HG02852 (cell line): ENCODE data around the gene SLC47A2.
"Not testable (repeated sequence)": the region's sequence is repeated elsewhere in the genome, so short reads cannot be mapped to it uniquely, and the experiment has no call there.

Experiments
- ATAC-seq: cut with Tn5 transposase; IDR thresholded peaks from one replicate; pipeline ENCODE4 v1.9.1; 2021; ENCODE audit warnings: mild to moderate bottlenecking, moderate library complexity; ENCODE audit not compliant: unreplicated experiment

The SLC47A2 gene, protein sequence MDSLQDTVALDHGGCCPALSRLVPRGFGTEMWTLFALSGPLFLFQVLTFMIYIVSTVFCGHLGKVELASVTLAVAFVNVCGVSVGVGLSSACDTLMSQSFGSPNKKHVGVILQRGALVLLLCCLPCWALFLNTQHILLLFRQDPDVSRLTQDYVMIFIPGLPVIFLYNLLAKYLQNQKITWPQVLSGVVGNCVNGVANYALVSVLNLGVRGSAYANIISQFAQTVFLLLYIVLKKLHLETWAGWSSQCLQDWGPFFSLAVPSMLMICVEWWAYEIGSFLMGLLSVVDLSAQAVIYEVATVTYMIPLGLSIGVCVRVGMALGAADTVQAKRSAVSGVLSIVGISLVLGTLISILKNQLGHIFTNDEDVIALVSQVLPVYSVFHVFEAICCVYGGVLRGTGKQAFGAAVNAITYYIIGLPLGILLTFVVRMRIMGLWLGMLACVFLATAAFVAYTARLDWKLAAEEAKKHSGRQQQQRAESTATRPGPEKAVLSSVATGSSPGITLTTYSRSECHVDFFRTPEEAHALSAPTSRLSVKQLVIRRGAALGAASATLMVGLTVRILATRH

DNA sequence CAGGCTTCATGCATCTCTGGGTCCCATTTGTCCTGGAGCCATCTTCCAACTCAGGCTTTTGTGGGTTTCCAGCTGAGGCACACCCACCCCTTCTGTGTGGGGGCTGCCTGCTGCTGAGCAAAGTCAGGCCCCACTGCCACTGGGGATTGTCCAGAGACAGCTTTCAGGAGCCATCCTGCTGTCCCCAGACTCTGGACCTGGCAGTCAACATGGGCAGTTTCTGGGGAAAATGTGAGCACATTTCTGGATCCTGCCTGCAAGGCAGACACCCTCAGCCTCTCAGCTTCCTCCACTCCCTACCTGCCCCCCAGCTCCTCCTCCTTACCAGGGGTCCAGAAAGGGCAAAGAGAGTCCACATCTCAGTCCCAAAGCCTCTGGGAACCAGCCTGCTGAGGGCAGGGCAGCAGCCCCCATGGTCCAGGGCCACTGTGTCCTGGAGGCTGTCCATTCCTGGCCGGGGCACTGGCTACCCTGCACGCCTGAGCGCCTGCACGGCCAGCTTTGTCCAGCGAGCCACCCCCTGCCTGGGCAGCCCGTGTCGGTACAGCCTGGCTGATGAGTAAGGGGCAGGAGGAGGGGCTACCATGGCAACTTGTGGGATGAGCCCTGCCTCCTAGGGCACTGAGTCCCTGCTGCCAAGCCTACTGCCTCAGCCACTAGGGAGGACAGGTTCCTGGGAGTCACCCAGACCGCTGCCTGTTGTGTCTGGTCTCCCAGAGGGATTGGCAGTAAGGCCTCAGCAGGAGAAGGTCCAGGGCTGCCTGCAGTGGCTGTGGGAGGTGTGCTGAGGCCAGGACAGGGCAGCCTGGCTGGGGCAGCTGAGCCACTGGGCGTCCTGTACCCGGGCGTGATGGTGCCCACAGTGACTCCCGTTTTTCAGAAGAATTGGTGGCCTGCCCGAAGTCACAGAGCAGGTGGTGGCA is at the start of gene SLC47A2:
Gene SLC47A2, minus strand, starts transcription at position 477 of the 923 bp plus-strand sequence. Its CDS starts 29 bp downstream, at position 448.
- no peak for ATAC-seq

DNA sequence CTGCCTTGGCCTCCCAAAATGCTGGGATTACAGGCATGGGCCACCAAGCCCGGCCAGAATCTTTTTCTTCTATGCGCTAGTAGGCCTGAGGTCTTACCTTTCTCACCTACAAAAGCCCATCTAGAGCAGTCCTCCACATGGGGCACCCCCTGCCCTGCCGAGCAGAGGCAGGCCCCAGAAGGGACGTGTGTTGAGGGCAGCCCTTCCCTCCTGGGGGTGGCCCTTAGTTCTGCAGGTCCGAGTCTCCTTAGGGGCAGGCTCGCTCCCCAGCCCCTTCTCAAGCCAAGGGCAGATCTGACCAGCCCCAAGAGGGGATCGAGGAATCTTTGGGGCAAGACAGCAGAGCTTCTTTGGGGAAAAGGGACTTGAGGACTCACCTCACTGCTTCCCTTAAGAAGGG is 49.6 kb upstream of the SLC47A2 start:
- ATAC-seq, result no peak

DNA sequence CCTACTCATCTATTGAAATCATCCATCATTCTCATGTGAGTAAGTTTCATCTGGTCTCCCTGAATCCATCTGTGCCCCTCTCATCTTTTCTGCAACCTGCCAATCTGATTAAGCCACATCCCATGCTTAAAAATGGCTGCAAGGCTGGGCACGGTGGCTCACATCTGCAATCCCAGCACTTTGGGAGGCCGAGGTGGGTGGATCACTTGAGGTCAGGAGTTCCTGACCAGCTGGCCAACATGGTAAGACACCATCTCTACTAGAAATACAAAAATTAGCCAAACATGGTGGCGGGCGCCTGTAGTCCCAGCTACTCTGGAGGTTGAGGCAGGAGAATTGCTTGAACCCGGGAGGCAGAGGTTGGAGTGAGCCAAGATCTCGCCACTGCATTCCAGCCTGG is 47.6 kb upstream of the SLC47A2 start:
- not testable (repeated sequence) for ATAC-seq

DNA sequence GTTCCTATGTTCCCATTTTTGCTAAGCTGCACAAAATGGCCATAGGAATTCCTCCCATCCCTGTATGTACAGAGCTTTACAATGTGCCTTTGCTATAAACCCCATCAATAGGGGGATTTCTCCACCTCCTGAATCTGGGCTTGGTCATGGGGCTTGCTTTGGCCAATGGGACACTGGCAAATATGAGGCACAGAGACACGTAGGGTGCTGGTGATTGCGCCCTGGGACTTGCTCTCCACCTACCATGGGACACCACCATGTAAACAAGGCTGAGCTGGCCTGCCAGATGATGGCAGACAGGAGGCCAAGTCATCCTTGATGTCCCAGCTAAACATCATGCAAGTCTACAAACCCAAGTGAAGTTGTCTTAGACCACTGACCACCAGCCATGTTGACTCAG is 47.0 kb upstream of the SLC47A2 start:
- ATAC-seq, result no peak

DNA sequence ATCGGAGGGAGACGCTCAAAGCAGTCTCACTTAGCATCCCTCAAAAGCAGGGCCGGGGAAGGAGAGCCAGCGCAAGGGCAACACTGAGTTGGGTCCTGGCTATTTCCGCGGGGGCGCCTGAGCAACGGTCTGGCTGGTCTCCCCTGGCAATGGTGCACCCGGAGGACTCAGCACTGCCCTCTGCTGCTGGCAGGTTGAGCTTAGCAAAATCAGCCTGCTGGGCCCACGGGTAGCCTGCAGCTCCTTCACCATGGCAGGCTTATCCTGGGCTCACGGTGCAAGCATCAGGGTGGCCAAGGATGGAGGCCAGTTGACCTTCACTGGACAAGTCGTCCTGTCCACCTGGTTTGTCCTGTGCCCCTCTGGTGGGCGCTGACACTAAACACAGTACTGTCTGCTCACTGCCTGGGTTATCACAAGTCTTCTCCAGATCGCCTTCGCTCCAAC is 46.2 kb upstream of the SLC47A2 start:
- ATAC-seq, result no peak

DNA sequence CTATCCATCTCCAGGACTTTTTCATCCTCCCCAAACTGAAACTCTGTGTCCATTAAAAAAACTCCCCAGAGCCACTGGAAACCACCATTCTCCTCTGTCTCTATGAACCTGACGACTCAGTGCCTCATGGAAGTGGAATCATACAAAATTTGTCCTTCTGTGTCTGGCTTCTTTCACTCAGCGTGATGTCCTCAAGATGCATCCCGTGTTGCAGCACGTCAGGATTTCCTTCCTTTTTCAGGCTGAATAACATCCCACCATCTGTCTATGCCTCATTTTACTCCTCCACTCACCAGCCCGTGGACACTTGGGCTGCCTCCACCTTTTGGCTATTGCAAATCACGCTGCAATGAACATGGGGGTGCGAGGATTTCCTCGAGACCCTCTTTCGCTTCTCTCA is 44.4 kb upstream of the SLC47A2 start:
- no peak for ATAC-seq

DNA sequence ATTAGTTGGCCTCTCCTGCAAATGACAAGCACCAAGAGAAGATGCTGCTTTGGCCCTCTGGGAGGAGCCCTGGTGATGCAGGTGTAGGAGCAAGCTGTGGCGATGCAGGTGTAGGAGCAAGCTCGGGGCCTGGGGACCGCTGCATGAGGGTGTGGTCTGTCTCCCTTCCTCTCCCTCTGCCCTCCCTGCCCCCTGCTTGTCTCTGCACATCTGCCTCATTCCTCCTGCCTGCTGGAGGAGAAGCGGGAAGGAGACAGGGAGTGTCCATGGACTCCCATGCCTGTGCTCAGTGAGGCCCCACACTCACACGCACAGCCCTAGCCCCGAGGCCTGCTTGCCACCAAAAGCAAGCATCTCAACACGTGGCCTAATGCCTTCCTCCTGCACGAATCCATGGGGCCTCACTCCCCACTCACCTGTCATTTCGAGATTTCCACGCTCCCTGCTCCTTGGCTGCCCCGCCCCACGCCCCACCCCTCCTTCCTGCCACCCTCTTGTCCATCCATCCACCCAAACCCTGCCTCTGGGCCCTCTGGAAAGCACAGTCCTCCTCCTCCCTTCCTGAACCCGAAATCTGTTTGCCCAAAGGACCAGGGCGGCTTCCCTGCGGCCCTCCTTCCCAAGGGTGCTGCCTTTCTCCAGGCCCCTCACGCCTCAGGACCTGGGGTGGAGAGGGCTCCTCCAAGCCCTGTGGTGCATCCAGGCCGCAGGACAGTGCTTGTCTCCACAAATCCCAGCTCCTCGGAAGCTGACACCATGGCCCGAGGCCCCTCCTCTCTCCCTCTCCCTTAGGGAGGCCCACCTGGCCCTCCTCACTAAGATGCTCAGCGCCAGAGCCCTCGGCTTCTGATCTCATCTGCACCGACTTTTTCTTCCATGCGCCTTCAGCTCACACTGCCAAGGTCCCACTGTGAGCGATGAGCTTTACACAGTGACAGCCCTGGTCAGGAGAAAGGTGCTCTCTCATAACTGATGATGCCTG is 43.5 kb upstream of the SLC47A2 start:
- no peak for ATAC-seq

DNA sequence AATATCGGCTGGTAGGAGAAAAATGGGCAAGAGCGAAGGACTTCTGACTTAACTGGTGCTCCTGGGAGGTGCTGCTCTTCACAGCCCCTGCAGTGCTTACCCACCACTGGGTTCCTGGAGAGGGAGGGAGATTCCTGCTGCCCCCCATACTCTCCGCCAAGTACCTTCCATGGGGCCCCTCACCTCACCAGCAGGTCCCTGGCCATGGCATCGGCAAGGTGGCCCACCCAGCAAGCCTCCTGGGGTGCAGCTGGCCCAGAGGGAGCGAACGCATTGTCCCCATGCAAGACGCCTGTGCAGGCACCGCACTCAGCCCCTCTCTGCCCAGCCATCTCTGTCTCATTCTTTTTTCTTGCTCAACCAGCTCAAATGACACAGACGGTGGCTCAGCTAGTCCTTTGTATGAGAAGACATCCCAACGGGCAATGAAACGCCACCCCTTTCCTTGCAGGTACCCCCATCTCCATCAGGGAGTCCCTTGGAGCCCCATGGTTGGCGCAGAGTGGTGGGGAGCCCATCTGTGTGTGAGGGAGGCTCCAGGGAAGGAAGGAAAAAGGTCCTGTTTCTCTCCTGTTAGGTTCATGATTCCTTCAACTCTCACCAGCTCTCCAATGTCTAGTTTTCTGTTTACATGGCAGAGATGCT is 41.3 kb upstream of the SLC47A2 start:
- ATAC-seq, result no peak

DNA sequence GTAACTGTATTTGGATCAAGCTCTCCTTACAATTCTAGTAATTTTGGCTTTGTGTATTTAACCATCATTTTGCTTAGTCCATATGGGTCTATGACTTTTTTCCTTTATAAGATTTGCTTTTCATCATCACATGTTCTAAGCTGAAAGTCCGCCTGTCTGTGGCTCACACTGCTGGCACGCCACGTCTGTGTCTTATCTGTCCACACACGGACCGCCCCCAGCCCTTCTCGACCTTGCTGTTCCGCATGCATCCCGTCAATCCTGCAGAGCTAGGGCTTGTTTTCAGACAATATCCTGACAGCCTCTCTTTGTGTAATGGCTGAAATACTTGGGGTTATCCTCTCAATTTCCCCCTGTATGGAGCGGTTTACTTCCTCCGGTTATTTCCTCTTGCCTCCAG is 40.2 kb upstream of the SLC47A2 start:
- ATAC-seq, result no peak

DNA sequence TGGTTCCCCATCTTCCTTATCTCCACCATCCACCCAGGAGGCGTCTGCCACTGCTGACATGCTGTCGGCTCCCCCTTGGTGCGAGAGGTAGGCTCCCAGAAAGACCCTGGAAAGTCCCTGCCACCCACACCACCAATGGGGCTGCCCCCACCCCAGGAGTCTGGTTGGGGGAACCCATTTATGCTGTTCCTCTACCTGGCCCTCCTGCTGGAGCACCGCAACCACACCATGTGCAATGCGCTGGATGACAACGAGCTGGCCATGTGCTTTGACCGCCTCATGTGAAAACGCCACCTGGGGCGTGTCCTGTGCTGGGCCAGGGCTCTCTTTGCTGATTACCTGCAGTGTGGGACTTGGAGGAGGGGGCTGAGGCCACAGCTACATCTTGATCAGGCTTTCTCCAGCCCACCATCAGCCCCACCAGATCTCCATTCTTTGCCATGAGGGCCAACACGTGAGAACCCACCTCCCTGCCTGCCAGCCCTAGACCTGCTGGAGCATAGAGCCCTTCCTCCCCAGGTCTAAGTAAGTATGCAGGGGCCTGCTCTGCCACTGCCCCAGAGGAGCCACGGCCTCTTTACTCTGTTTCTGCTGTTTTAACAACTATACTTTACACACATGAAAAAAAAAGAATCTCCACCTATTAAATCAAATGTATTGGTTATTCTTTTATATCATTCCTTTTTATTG is 39.6 kb upstream of the SLC47A2 start:
- ATAC-seq, result no peak

DNA sequence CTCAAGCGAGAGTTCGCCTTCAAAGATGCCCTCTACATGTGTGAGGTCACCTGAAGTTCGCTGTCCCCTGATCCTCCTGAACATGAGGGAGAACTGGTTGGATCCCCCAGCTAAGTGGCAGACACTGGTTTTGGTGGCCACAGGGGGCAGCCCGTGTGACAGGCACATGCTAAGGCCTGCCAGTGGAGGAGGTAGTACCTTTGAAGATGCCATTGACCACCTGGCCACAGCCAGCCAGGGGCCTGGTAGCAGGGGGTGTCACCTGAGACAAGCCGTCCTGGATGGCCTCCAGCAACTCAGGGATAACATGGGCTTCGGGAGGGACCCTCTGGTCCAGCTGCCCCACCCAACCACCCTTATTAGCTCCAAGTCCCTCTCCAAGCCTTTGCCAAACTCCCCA is 39.0 kb upstream of the SLC47A2 start:
- no peak for ATAC-seq

DNA sequence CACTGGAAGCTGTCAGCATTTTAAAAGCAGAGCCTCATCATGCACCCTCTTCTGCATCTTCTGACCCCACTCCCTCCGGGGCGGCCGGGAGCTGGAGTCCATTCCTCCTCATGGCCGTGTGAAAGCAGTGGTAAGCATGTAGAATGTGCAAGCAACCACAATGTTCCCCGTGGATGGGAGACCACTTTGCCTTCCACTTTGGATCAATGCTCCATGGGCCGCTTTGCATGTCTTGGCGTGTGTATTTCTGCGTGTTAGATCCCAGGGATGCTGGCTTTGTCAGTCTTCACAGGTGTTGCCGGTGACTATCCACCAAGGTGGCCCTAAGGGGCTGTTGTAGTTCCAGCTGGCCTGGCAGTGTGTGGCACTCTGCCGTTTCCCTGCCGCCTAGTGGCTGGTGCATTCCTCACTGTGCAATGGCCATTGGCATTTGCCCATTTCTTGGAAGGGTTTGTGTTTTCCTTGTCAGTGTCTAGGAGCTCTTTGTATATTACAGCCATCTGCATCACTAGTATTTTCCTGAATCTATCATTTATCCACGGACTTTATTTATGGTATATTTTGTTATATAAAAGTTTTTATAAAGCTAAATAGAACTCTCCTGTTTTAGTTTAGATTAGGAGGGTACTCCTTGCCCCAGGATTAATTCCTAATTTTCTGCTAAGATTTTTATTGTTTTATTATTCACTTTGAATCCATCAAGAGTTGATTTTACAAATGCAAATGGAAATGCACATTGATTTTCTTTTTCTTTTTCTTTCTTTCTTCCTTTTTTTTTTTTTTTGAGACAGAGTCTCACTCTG is 37.5 kb upstream of the SLC47A2 start:
- no peak for ATAC-seq

DNA sequence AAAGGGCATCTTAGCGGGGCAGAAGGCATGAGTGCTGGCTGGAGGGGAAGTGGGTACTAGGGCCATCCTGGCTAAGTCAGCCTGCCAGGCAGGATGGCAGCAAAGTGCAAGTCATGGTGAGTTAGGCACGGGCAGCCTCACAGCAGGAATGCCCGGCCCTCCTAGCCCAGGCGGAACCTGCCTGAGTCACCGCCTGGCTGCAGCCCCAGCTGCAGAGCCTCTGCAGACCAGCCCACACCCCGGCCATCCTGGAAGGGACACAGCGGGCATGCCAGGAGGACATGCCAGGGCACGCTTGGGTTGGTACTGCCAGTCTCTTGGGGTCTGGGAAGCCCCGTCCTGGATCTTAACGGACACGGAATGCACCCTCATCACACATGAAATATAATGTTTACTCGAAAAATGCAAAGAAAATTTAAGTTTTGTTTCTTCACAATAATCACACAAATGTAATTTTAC is 36.7 kb upstream of the SLC47A2 start:
- no peak for ATAC-seq

DNA sequence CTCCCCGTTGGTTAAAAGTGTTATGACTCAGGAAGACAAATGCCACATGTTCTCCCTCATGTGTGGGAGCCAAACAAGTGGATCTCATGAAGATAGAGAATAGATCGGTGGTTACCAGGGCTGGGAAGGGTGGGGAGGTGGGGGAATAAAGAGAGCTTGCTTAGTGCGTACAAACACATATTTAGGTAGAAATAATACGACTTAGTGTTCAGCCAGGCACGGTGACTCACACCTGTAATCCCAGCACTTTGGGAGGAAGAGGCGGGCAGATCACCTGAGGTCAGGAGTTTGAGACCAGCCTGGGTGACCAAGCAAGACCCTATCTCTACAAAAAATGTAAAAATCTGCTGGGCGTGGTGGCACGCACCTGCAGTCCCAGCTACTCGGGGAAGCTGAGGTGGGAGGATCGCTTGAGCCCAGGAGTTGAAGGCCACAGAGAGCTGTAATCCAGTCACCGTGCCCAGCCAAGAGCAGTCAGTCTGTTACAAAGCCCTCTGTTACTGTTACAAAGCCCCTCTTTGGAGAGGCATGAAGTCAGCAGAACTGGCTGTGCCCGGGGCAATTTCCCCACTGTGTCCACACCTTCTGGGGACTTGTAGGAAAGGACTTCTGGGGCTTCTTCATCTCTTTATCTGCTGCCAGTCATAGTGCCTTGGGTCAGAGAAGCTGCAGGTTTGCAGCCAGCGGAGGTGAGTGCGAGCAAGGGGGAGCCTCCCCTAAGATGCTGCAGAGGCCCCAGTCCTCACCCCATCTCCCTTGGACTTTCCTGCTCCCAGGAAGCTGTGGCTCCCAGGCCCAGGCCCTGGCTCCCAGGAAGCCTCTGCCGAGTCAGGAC is 36.0 kb upstream of the SLC47A2 start:
- ATAC-seq, result no peak

DNA sequence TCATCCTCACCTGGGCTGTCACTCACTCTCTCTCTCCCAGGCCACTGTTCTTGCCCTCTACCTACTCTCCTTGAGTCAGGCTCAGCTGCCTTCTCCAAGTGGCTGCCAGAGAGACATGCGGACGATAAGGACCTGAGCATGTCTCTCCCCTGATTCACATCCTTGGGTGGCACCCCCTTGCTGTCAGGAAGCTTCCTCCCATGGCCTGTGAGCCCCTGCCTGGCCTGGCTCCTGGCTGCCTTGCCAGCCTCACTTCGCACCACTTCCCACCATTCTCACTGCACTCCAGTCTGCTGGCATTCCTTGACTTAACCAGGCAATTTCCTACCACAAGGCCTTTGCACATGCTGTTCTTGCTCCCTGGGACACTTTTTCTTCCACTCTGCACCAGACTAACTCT is 34.5 kb upstream of the SLC47A2 start:
- no peak for ATAC-seq

DNA sequence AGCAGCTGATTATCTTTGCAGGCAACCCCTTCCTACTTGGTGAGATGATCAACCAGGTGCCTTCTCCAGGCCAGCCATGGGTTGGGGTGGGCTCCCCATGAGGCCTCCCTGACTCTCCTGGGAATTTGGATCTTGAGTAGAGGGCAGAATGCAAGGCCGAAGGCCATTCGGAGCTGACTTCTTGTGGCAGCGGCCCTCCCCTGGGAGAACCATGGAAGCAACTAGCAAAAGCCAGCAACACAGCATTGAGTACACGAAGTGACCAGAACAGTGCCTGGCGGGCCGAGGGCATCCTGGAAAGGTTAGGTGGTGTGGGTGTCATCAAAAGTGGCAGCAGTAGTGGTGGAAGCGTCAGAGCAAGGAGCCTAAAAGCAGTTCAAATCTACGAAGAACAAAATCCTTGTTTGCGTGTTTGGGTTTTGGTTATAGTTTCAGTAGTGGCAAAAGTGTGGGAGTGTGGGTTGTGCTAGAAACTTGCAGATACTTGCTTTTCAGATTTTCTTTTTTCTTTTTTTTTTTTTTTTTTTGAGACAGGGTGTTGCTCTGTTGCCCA is 33.7 kb upstream of the SLC47A2 start:
- no peak for ATAC-seq

DNA sequence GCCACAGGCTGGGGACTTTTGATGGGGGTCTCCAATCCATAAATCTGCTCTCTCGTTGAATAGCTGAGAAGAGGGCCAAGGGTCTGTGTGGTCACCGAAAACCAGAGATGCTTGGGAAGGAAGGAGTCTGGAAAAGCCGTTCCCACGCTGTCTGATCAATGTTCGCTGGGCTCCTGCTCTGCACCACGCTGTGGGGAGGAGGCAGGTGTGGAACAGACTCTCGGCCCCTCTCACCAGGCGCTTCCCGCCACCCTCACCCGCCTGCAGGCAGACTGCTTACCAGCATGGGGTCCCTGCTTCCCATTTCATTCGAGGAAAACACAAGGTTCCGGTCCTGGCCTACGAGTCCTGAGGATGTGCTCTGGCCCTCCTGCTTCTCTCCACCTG is 32.4 kb upstream of the SLC47A2 start:
- no peak for ATAC-seq
